Stomach (tissue), 4 donors: ENCODE results near the gene YJU2.

Source experiments
- CTCF ChIP-seq, 7 experiments: fragments of 450-650 bp in 4 of 7; fragments of 200-600 bp in 3 of 7; sonication (generic) in 3 of 7; IDR thresholded peaks; one replicate each; pipeline ENCODE4 v1.5.1; 2016 to 2019; ENCODE audit warnings: antibody characterized with exemption in 7 of 7, control low read depth in 2 of 7, mild to moderate bottlenecking in 1 of 7
- POLR2A ChIP-seq, 4 donors: fragments of 450-650 bp; IDR thresholded peaks; one replicate each; pipeline ENCODE4 v1.6.1; 2016; ENCODE audit warnings: antibody characterized with exemption in 4 of 4, control low read depth in 2 of 4, mild to moderate bottlenecking in 1 of 4, moderate library complexity in 1 of 4

- TF ChIP-seq CTCF (IDR thresholded peaks at IDR 0.05) (no peak), POLR2A (IDR thresholded peaks at IDR 0.05) (no peak)
These were observed 18.1 kb upstream of the YJU2 start for GRCh38 chr19:4228765-4229178.
